ENCODE results near the gene CFAP161.

Gene CFAP161

DNA sequence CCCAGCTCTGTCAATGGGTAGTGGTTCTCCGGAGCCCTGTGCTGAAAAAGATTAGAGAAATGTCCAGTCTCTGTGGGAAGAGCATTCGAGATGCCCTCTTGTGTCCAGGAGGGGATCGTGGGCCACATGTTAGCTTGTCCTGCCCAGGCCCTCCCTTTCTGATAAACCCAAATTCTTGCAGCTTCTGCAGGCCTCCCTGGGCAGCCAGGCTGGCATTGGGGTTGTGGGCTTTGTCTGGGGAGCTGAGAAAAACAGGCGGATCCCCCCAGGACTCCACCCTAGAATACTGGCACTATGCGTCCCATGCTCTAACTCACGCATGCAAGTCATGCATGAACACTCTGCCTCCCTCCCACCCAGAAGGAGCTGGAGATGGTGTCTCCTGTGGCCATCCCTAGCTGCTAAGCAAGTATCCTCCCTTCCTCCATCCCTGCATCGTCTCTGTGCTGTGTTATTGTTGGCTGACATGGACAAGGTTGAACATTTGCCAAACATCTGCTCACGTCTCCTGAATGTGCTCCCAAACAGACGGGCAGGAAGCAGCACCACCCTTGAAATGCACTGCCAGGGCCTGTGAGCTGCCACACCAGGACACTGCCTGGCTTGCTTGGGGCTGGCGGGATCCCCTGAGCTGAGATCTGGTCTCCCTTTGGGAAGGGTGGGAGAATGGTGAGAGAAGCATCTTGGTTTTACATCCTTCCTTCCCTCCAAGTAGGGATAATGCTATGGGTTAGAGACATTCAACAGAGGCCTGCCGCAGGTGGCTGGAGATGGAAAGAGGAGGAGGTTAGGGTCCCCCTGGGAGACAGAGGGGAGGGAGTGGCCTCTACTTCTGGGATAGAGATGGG, 26.5 kb downstream of the CFAP161 start:
- DNase-seq, result no peak

DNA sequence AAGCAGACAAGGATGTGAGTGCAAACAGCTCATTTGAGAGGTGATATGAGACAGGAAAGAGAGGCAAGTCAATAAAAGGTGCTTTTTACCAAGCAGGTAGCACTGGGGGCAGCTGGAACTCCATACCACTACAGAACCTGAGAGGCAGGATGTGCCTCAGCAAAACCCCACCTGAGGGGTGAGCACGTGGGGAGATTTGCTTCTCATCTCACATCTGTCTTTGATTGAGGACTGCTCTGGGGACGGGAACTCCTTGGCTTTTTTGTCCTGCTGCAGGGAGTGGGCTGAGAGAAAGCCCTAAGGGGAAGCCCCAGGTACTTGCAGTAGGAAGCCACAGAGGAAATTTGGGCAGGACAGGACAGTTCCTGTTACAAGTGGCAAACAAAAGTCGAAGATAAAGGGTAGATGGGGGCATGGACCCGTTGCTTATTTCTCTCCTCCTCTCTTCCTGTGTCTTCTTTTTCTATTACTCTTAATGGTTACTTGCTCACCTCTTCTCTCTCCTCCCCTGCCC, 27.1 kb downstream of the CFAP161 start:
- no peak for DNase-seq

DNA sequence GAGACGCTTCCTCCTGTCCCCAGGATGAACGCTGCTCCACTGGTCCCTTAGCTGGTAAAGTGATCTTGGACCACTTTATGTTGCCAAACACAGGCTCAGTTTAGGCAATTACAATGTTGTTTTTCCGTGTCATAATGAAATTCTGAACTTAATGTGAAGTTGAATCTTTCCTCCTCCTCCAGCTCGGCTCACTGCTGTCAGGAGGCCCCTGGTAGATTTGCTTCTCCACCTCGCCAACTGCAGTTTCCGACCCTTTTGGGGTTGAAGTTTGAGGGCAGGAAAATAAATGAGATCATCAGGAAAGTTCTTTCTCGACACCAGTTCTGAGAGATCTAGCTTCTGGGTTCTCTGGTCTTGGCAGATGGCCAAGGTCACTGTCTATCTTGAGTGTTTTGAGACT, 27.8 kb downstream of the CFAP161 start:
- DNase-seq, result no peak

DNA sequence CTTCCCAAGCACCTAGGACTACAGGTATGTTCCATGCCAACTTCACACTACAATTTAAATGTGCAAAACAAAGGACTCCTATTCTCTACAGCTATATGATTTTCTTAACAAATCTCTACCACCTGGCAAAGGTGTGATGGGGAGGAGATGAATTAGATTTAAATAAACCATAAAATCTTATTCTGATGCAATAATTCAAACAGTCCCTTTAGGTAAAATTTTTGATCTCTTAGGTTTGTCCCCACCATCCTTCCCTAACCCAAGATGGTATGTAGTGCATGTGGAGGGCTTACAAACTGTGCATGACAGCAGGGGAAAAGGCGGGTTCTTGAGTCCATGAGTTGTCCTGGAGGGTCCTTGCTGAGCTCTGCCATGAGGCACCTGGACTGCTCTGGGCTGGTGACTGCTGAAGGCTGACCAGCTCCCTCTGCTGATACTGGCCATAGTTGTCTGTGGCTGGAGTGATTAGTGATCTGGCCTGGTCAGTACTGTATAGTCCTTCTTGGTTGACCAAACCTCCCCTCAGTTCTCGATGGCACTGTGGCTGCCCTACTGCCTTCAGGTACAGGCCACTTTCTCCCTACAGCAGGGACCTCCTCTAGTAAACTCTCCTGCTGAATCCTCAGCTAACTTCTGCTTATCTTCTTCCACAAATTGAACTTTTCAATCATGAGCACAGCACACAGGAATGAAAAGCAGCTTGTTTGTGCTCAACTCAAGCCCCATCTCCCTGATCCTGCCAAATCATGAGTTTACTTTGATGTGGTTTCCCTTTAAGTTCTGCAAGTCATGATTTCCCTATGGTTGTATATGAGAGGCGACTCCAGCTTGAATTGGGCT, 30.1 kb downstream of the CFAP161 start:
- DNase-seq, result no peak

DNA sequence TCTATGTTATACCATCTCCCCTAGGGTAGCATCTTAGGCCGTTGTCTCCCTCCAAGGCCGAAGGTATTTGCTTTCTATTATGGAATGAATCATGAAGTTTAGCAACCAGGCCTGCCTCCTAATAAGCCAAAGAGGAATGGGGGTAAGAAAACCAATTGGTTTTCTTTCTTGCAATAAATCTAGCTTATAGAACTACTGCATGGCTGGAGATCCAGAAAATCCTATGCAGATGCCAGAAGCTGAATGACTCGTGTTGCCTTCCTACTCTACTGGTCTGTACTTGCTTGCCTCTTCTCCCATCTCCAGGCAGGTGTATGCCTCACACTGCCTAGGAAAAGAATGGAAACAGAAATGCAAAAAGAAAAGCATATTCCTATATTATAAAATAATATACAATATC, 31.5 kb downstream of the CFAP161 start:
- DNase-seq, result no peak

DNA sequence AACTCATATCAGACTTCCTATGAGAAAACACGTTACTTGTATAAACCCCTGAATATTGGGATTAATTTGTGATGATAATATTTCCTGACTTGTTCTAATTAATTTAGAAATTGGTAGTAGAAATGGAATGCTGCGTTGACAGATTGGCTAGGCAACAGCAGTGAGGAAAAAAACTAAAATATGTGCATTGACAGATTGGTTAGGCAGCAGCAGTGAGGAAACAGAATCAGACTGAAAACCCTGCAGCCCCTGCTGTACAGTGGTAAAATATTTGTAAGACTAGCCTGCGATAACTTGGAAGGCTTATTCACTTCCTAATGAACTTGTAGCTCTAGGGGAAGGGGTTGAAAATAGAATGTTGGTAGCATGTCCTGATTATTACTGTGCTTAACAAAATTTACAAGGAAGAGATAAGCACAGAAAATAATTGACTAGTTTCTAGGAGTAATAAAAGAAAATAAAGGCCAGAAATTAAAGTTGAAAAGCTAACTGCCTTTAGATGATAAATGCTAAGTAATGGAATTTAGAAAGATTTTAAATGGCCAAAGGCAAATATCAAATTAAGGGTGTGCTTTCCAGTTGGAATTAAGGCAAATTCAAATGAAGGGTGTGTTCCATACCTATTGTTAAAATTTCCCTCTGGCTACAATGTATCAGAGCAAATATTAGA, 32.7 kb downstream of the CFAP161 start:
- no peak for DNase-seq

DNA sequence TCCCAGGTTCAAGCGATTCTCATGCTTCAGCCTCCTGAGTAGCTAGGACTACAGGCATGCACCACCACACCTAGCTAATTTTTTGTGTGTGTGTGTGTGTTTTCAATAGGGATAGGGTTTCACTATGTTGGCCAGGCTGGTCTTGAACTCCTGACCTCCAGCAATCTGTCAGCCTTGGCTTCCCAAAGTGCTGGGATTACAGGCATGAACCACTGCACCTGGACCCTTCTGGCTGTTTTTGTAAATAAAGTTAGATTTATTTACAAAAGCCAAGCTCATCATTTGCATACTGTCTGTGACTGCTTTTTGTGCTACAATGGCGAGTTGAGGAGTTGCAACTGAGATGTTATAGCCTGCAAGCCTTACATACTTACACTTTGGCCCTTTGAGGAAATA, 34.1 kb downstream of the CFAP161 start:
- DNase-seq, result no peak

DNA sequence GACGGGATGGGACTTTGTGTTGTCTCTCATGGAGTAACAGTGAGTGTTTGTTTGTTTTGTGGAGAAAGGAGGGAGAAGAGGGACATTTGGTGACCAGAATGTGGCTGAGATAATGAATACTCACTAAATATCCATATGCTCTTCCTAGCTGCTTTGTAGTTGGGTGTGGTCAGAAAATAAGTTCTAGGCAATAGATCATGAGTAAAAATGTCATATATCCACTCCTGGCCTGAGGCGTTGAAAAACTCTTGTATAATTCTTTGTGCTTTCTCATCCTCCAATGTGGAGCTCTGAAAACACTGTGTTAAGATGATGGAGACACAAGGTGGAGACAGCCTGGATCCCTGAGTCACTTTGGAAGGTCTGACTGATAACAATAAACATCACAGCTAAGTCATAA, 34.6 kb downstream of the CFAP161 start:
- no peak for DNase-seq

DNA sequence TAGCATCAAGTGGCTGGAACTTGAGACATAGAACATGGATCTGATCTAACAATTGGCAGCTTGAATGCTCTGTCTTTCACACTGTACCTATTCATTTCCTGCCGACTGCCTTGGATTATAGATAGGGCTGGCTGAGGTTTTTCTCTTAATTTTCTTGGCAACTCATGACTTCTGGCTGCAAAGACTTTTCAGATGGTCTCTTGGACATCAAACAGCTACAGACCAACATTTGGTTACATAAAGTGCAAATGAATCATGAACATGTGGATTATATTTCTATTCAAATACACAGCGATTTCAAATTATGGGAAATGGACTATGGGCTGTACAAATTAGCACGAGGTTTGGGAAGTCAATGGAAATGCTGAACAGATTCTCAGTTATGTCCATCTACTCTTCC, 36.4 kb downstream of the CFAP161 start:
- no peak for DNase-seq

DNA sequence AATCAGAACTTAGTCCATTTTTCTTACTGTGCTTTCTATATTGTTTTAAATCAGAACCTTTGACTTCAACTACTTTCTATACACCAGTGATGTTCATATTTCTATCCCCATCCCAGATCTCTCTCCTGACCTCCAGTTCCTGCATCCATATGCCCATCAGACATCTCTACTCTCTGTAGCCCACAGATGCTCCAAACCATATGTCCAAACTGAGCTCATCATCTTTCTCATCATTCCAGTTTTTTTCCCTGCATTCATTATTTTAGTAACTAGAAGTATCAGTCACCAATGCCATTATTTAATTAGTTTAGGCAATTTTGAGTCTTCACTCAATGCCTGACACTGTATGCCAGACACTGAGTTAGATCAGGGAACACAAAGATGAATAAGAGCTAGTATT, 37.2 kb downstream of the CFAP161 start:
- DNase-seq, result no peak

DNA sequence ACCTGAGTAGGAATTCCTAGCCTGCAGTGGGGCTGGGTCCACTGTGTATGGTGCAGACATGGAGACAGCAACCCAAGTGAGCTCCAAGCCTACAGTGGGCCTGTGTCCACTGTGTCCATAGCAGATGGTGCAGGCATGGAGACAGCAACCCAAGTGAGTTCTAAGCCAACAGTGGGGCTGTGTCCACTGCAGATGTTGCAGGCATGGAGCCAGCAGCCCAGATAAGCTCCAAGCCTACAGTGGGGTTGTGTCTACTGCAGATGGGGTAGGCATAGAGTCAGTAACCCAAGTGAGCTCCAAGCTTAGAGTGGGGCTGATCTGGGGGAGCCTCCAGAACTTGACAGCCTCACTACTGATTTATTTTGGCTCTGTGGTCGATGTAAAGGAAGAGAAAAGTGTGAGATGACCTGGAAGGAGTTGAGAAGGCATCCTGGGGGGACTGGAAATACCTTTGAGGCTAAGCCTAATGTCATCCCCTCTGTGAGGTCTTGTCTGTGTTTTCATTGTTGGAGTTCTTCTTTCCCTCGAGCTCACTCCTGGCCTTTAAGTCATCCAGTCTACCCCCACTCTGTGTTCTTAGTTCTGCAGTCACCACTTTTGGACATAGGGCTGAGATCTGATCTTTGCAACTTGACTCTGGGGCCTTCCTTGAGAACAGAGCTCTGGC, 40.2 kb downstream of the CFAP161 start:
- DNase-seq, result no peak

DNA sequence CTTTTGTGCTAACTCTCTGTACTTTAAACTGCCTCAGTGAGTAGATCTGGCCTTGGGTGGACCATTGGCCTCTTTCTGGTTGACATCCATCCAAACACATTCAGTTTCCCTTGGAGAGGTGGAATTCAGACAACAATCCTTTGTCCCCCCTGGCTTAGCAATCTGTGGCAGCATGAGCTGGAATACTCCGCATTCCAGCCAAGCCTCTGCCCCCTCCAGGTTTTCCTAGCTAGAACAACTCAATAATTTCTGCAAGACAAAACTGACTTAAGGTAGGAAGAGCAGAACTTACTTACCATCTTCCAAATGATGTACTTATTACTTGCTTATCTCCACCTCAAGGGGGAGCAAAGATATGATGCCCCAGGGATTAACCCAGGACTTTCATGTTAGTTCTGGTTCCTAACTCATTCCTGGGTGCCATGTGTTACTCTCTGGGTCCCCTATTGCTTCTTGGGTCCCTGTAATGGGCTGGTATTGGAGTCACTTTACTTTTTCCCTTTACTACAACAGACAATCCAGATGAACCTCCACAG, 40.8 kb downstream of the CFAP161 start:
- no peak for DNase-seq

DNA sequence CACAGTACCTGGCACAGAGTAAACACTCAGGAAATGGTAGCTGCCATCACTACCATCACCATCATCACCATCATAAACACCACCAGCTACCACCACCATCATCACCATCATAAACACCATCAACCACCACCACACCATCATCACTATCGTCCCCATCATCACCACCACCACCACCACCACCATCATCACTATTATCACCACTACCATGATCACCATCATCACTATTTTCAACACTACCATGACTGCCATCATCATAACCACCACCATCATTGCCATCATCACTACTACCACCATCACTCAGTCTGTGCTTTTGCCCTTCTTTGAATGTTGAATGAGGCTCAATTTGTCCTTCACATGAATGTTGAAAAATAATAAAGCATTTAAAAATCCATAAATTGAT, 41.4 kb downstream of the CFAP161 start:
- no peak for DNase-seq

DNA sequence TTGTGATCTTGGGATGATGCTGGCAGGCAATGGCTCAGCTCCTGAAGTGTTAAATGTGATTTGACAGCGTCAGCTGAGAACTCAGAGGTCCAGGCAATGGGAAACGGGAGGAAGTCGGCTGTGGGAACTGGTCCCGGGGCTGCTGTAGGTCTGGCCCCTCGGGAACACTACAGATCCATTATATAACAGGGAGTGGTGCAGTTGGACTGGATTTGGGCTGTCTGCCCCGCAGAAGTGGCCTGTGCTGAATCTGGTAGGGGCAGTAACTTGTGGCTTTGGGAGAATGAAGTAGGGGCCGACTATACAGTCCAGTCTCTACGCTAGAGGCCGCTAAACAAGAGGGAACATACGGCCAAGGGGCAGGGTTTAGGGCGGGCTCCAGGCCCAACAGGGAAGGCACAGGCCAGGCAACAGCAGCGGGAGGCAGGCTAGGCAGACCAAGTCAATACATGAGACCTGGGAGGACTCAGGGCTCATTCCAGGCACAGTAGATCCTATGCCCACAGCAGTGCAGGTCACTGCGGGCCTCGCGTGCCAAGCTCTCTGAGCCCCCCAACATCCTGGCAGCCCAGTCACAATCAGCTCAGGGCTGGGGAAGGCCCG, 42.3 kb downstream of the CFAP161 start:
- DNase-seq, result no peak

DNA sequence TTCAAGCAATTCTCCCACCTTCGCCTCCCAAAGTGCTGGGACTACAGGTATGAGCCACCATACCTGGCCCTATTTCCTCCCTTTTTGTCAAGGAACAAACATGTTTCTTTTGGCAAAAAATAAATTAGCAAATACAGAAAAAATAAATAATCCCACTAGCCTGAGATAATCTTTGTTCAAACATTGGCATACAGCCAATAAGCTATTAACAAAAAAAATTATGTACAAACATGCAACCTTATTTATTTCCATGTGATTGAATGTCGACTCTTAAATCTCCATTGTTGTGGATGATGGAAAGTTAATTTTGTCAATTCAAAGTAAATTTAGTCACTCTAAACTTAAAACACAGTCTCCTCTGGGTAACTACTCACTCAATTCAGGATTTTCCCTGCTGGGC, 44.3 kb downstream of the CFAP161 start:
- DNase-seq, result no peak

DNA sequence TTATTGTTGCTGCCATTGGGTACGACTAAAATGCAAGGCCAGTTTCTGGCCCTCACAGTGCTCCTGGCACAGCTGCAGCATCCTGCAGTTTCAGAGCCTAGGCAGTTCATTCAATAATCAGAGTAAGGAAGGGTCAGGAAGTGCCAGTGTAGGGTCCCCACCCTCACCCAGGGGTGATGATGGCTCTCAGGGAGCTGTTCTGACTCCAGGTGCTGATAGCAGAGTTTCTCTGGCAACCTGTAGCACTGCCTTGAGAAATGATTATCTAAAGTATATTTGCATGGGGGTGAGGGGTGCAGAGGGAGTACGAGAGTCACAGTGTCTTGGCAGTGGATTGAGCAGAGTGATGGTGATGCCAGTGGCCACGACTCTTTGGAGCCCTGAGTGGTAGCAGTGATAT, 47.1 kb downstream of the CFAP161 start:
- no peak for DNase-seq

DNA sequence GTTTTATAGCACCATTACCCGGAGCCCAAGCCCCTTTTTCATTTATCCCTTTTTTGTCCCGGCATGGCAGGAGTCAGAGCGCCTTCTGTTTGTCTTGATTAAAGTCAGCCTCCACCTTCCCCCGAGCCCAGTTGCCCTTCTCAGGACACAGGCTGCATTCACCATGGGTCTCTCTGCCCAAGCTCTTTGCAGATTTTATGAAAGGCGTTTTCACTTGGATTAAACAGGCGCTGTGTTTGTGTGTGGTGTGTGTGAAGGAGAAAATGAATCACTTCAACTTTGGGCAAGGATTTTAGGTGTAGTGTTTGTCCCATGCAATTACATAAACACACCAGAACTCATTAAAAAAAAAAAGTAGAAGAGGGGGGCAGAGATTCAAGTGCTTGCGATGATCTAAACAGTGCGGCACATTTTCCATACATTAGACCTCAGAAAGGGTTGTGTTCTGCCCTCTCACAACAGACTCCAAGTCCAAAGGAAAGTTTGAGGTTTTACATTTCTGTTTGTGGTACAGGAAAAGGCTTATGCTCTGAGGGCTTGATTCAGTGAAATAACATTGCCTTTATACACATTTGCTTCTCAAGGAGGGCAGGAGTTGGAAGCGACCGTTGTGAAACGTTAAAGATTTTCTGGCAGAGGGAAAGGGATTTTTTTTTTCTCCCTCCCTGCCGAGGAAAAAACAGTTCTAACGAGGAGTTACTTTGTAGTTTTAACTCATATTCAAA, 48.1 kb downstream of the CFAP161 start:
- no peak for DNase-seq

DNA sequence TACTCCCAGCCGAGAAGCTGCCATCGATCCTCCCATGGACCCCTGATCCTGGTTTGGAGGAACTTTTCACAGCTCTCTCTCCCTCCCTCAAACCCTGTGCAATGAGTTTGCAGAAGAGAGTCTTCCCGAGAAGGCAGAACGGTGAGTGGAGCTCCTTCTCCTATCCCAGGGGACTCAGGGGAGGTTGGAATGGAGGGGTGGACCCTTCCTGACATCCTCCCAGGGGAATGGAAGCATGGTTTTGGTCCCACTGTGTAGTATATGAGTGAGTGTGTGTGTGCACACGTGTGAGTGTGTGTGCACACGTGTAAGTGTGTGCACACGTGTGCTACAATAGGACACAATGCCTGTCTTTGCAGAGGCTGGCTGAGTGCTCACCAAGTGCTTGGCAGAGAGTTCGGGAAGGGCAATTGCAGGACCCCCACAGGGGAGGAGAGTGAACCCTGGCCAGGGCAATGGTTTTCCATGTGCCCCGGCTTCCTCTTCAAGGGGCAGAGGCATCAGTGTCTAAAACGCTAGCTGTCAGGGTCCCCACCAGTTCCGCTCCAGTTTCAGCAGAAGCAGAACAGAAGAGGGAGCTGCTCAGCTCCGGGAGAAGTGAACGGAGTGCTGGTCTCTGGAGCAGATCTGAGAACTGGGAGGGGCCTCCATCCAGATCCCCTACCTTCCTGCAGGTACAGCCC, 48.8 kb downstream of the CFAP161 start:
- DNase-seq, result no peak

DNA sequence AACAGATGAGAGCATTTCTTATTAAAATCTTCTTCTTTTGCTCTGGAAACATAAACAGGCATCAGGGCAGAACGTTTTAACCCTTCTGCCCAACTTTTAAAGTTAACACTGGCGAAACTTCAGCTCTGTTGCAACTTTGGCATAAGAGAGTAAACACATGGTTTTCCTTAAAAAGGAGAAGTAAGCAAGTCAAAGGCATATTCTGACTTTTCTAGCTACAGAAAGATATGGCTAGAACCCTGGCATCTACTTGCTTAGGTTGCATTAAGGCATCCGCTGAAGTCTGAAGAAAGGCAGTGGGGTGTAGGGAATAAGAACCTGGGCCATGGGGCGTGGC, 49.3 kb downstream of the CFAP161 start:
- DNase-seq, result no peak

DNA sequence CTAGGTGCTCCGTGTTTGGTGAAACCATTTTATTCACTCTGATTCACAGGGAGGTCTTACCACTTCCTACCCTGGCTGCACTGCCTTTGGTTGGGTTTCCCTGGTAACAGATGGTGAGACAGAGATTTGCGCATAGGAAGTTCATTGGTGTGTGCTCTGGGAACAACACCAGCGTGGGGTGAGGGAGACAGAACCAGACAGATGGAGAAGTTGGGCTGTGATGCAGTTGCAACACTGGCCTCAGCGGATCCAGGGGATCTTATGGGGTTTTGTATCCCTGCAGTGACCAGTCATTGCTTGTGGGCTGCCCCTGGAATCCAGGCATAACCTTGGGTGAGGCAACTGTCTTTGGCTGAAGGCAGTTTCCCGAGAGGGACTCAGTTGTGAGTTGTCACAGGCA, 50.1 kb downstream of the CFAP161 start:
- DNase-seq, result no peak
